ENCODE data around the gene GPATCH2L.

GPATCH2L gene

GRCh38 chr14:76235628-76236027 lies 83.9 kb downstream of the GPATCH2L start:
- no peak for TF ChIP-seq CTCF (IDR thresholded peaks at IDR 0.05; ENCODE audit: low read length, missing control alignments)
- H3K4me3 ChIP-seq (replicated peaks; ENCODE audit: low read depth, low read length): no peak overlapping the region
- DNase-seq (ENCODE audit: low read depth): no peak

GRCh38 chr14:76236172-76237130 lies 84.7 kb downstream of the GPATCH2L start:
- no peak overlapping the region for H3K4me3 ChIP-seq (replicated peaks; ENCODE audit: low read depth, low read length)
- DNase-seq (ENCODE audit: low read depth): no peak
- TF ChIP-seq CTCF (IDR thresholded peaks at IDR 0.05; ENCODE audit: low read length, missing control alignments): no peak

- no peak for DNase-seq (ENCODE audit: low read depth)
- H3K4me3 ChIP-seq (replicated peaks; ENCODE audit: low read depth, low read length): no peak overlapping the region
- TF ChIP-seq CTCF (IDR thresholded peaks at IDR 0.05; ENCODE audit: low read length, missing control alignments): no peak
Observed at GRCh38 chr14:76237349-76237990, 85.7 kb downstream of the GPATCH2L start.

- H3K4me3 ChIP-seq (replicated peaks; ENCODE audit: low read depth, low read length): no peak overlapping the region
- TF ChIP-seq CTCF (IDR thresholded peaks at IDR 0.05; ENCODE audit: low read length, missing control alignments): no peak
- DNase-seq (ENCODE audit: low read depth): no peak
Observed at GRCh38 chr14:76245097-76245496, 93.4 kb downstream of the GPATCH2L start.

GRCh38 chr14:76250302-76250701 lies 98.6 kb downstream of the GPATCH2L start:
- no peak overlapping the region for H3K4me3 ChIP-seq (replicated peaks; ENCODE audit: low read depth, low read length)
- TF ChIP-seq CTCF (IDR thresholded peaks at IDR 0.05; ENCODE audit: low read length, missing control alignments): no peak
- DNase-seq (ENCODE audit: low read depth): no peak

- no peak for TF ChIP-seq CTCF (IDR thresholded peaks at IDR 0.05; ENCODE audit: low read length, missing control alignments)
- DNase-seq (ENCODE audit: low read depth): no peak
Observed at GRCh38 chr14:76252471-76252870, 100.7 kb downstream of the GPATCH2L start.

More at GRCh38 chr14:76252471-76252870, 100.7 kb downstream of the GPATCH2L start:
- no peak overlapping the region for H3K4me3 ChIP-seq (replicated peaks; ENCODE audit: low read depth, low read length)

All from fibroblast of pulmonary artery (primary cell).